Calu3 (cell line): ENCODE measurements around the gene LRRK1. TPM values are rescaled to one million over a fixed set of nuclear protein-coding genes. Genes with fewer than 3 reads are reported as not detected.

Source experiments
- BruUV-seq: library from RNA; stranded (reverse); fragments of 400-500 nt; replicated peaks from 2 replicates; lab custom pipeline; 2021; lab: Mats Ljungman, UMichigan
- CTCF ChIA-PET: fragments of 300-600 bp; sonication (Branson Sonifier 250); formaldehyde crosslinking; loops from one replicate; lab custom pipeline; 2022; ENCODE audit warnings: antibody characterized with exemption; lab: Charles Lee
- DNase-seq: peaks from one replicate; pipeline ENCODE4 v3.0.0; 2022
- H3K27ac Mint-ChIP-seq: one replicate; pipeline ENCODE4 v1.8.0; 2022; ENCODE audit warnings: mixed read lengths; ENCODE audit not compliant: unreplicated experiment
- H3K27me3 Mint-ChIP-seq: one replicate; pipeline ENCODE4 v1.8.0; 2022; ENCODE audit warnings: mixed read lengths; ENCODE audit not compliant: unreplicated experiment
- H3K36me3 Mint-ChIP-seq: one replicate; pipeline ENCODE4 v1.8.0; 2022; ENCODE audit warnings: mild to moderate bottlenecking, moderate library complexity, mixed read lengths; ENCODE audit not compliant: insufficient read depth, unreplicated experiment
- H3K4me1 Mint-ChIP-seq: one replicate; pipeline ENCODE4 v1.8.0; 2022; ENCODE audit warnings: mild to moderate bottlenecking, low read depth, mixed read lengths; ENCODE audit not compliant: unreplicated experiment
- H3K4me3 Mint-ChIP-seq: one replicate; pipeline ENCODE4 v1.8.0; 2022; ENCODE audit warnings: mild to moderate bottlenecking, low read depth, moderate library complexity, mixed read lengths; ENCODE audit not compliant: unreplicated experiment
- H3K9me3 Mint-ChIP-seq: one replicate; pipeline ENCODE4 v1.8.0; 2022; ENCODE audit warnings: low read depth, mixed read lengths; ENCODE audit not compliant: unreplicated experiment
- CTCF ChIP-seq: fragments of 200-600 bp; IDR thresholded peaks from one replicate; pipeline ENCODE4 v1.8.0; 2022; ENCODE audit warnings: antibody characterized with exemption; ENCODE audit not compliant: unreplicated experiment
- intact Hi-C: fragments of 100-400 bp; cut with micrococcal nuclease; formaldehyde crosslinking; loops from one replicate; pipeline ENCODE4 v1.10.0; 2022; ENCODE audit not compliant: unreplicated experiment
- total RNA-seq: library from RNA; stranded (reverse); gene quantifications from 2 replicates; pipeline ENCODE4 v1.2.3, GENCODE V29; 2022

The LRRK1 gene
- total RNA-seq, 1 experiment from 2014 or later = 21.3 TPM

- TF ChIP-seq CTCF = no peak
- no peak for DNase-seq
- BruUV-seq = no TSS peak
- Mint-ChIP-seq H3K27ac (no peak overlapping the region), H3K36me3 (peaks cover 7% of the 10 kb centered on the region), H3K9me3 (peaks cover 5% of the 10 kb centered on the region), H3K4me1 (no peaks in the 10 kb centered on the region), H3K27me3 (no peaks in the 10 kb centered on the region), H3K4me3 (no peak overlapping the region)
- CTCF ChIA-PET = no interaction called here
- intact Hi-C loops = loop anchor here (5.0 kb wide), 1 partner anchor 224 kb away; no protein-coding TSS in a partner anchor
These were observed 114.6 kb downstream of the LRRK1 start for GRCh38 chr15:101033801-101034200.

- no peak for DNase-seq
- BruUV-seq = no TSS peak
- no peak for TF ChIP-seq CTCF
- Mint-ChIP-seq H3K9me3 (peaks cover 5% of the 10 kb centered on the region), H3K4me1 (no peaks in the 10 kb centered on the region), H3K27me3 (no peaks in the 10 kb centered on the region), H3K36me3 (no peaks in the 10 kb centered on the region), H3K4me3 (no peak overlapping the region), H3K27ac (no peak overlapping the region)
- CTCF ChIA-PET = no interaction called here
- intact Hi-C loops = no loop called here
These were observed 116.5 kb downstream of the LRRK1 start for GRCh38 chr15:101035611-101036010.

- no TSS peak for BruUV-seq
These were observed 117.0 kb downstream of the LRRK1 start for GRCh38 chr15:101036189-101036588.

GRCh38 chr15:101037090-101037830, 118.1 kb downstream of the LRRK1 start:
- H3K9me3 Mint-ChIP-seq = peaks cover 5% of the 10 kb centered on the region
- no peak overlapping the region for H3K27ac Mint-ChIP-seq
- no peak for DNase-seq
- H3K36me3 Mint-ChIP-seq = no peaks in the 10 kb centered on the region
- H3K27me3 Mint-ChIP-seq = no peaks in the 10 kb centered on the region
- no peak overlapping the region for H3K4me3 Mint-ChIP-seq
- no TSS peak for BruUV-seq
- intact Hi-C loops = no loop called here
- H3K4me1 Mint-ChIP-seq = no peaks in the 10 kb centered on the region
- TF ChIP-seq CTCF = no peak
- CTCF ChIA-PET = no interaction called here

More at GRCh38 chr15:101036189-101036588, 117.0 kb downstream of the LRRK1 start:
- TF ChIP-seq CTCF = no peak
- Mint-ChIP-seq H3K36me3 (no peaks in the 10 kb centered on the region), H3K4me3 (no peak overlapping the region), H3K9me3 (peaks cover 5% of the 10 kb centered on the region), H3K4me1 (no peaks in the 10 kb centered on the region), H3K27ac (no peak overlapping the region), H3K27me3 (no peaks in the 10 kb centered on the region)
- intact Hi-C loops = no loop called here
- no peak for DNase-seq
- CTCF ChIA-PET = no interaction called here
